T-helper 2 cell treated with Interferon-gamma antibody and Interleukin-4, amounts not matched to agents 5 μg/mL and 100 μg/mL, for 36 hours (primary cell): ENCODE measurements around the gene SDF2L1.
"Not testable (repeated sequence)": the region's sequence is repeated elsewhere in the genome, so short reads cannot be mapped to it uniquely, and the experiment has no call there.

ENCODE experiments used
- DNase-seq: peaks from one replicate; pipeline ENCODE4 v3.0.0; 2021; ENCODE audit warnings: low spot score
- H3K27ac Mint-ChIP-seq: one replicate; pipeline ENCODE4 v1.8.0; 2021; ENCODE audit warnings: mild to moderate bottlenecking, mixed read lengths
- H3K27me3 Mint-ChIP-seq: one replicate; pipeline ENCODE4 v1.8.0; 2021; ENCODE audit warnings: low read depth, mixed read lengths
- H3K36me3 Mint-ChIP-seq: one replicate; pipeline ENCODE4 v1.8.0; 2021; ENCODE audit warnings: low read depth, mixed read lengths
- H3K4me1 Mint-ChIP-seq: one replicate; pipeline ENCODE4 v1.8.0; 2021; ENCODE audit warnings: low read depth, mixed read lengths
- H3K4me3 Mint-ChIP-seq: one replicate; pipeline ENCODE4 v1.8.0; 2022; ENCODE audit warnings: mild to moderate bottlenecking, moderate library complexity, mixed read lengths
- H3K9me3 Mint-ChIP-seq: one replicate; pipeline ENCODE4 v1.8.0; 2021; ENCODE audit warnings: mixed read lengths

SDF2L1 gene

GRCh38 chr22:21677606-21678443, 35.7 kb downstream of the SDF2L1 start:
- Mint-ChIP-seq H3K4me1 (peaks cover 2% of the 10 kb centered on the region), H3K27me3 (no peaks in the 10 kb centered on the region), H3K4me3 (no peak overlapping the region), H3K36me3 (peaks cover 42% of the 10 kb centered on the region), H3K27ac (no peak overlapping the region), H3K9me3 (no peaks in the 10 kb centered on the region)
- no peak for DNase-seq

- not testable (repeated sequence) for H3K4me3 Mint-ChIP-seq, H3K4me1 Mint-ChIP-seq
- H3K36me3 Mint-ChIP-seq: peaks cover 35% of the 10 kb centered on the region
Observed at GRCh38 chr22:21678842-21679241, 36.7 kb downstream of the SDF2L1 start.

DNA sequence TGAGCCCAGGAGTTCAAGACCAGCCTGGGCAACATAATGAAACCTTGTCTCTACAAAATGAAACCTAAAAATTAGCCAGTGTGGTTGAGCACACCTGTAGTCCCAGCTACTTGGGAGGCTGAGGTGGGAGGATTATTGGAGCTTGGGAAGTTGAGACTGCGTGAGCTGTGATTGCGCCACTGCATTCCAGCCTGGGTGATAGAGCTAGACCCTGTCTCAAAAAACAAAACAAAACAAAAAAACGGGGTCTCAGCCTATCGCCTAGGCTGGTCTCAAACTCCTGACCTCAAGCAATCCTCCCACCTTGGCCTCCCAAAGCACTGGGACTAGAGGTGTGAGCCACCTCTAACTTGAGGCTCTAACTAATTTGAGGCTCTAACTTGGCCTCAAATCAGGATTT, 37.3 kb downstream of the SDF2L1 start:
- H3K36me3 Mint-ChIP-seq: peaks cover 31% of the 10 kb centered on the region
- H3K9me3 Mint-ChIP-seq: no peaks in the 10 kb centered on the region
- peaks cover 2% of the 10 kb centered on the region for H3K4me1 Mint-ChIP-seq
- no peak overlapping the region for H3K4me3 Mint-ChIP-seq
- DNase-seq: no peak
- H3K27me3 Mint-ChIP-seq: no peaks in the 10 kb centered on the region
- H3K27ac Mint-ChIP-seq: no peak overlapping the region

More at GRCh38 chr22:21678842-21679241, 36.7 kb downstream of the SDF2L1 start:
- H3K27ac Mint-ChIP-seq, H3K27me3 Mint-ChIP-seq, DNase-seq, H3K9me3 Mint-ChIP-seq: not testable (repeated sequence)

DNA sequence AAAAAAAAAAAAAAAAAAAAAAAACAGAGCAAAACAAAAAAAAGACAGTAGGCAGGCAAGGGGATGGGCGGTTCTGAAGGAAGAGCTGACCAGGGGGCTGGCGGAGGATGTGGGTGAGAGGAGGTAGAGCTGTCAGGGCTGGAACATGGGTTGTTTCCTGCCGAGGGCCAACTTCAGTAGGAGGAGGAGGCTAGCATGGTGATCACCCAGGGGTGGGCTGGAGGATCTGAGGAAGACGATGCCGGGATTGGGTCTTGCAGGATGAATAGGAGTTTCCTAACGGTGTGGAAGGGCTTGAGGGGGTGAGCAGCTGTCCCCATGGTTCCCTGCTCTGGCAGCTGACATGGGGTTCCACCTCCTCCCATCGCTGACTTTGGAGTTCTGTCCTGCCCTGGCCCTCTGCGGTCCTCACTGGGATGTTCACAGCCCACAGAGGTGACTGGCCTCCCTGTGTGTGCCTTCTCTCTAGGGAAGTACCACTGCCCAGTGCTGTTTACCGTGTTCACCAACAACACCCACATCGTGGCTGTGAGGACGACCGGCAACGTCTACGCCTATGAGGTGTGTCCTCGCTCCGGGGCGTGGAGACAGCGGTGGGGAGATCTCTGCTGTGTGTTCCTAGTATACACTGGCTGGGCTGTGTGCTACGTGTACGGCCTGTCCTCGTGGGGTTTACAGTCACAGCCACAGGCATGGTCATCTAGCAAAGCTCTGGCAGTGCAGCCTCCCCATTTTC, 38.9 kb downstream of the SDF2L1 start:
- Mint-ChIP-seq H3K4me3 (no peak overlapping the region), H3K27me3 (no peaks in the 10 kb centered on the region), H3K27ac (no peak overlapping the region), H3K9me3 (no peaks in the 10 kb centered on the region), H3K36me3 (peaks cover 23% of the 10 kb centered on the region), H3K4me1 (peaks cover 2% of the 10 kb centered on the region)
- DNase-seq: no peak

- Mint-ChIP-seq H3K27me3 (no peaks in the 10 kb centered on the region), H3K27ac (no peak overlapping the region), H3K4me1 (peaks cover 2% of the 10 kb centered on the region), H3K4me3 (no peak overlapping the region), H3K36me3 (peaks cover 19% of the 10 kb centered on the region), H3K9me3 (no peaks in the 10 kb centered on the region)
- DNase-seq: no peak
Observed at GRCh38 chr22:21681566-21682370, 39.7 kb downstream of the SDF2L1 start.

DNA sequence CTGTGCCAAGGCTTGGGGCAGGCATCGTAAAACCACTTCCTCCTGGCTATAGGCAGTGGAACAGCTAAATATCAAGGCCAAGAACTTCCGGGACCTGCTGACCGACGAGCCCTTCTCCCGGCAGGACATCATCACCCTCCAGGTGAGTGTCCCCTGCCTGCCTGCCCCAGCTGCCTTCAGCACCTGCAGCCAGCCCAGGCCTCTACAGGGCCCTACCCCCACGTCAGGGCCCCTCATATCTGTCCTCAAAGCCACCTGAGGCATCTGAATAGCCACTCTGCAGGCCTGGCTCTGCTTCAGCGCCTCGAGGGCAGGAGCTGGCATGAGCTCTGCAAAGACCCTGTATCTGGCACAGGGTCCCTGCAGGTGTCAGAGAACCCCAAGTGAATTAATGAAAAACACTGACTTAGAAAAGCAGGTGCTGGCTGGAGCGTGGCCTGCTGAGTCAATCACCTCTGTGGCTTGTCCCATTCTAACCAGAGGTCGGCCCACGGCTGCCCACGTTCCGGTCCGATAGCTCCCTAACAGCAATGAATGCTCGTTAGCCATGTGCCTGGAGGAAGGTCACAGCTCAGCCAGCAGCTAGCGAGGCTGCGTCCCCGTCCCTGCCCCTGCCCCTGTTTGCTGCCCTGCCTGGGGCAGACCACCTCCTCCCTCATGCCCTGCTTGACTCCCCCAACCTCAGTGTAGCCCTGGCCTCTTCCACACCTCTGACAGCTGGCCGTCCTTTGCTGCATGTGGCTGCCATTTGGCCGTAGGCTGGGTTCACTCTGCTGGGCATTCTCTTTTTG, 40.5 kb downstream of the SDF2L1 start:
- H3K9me3 Mint-ChIP-seq: no peaks in the 10 kb centered on the region
- H3K4me1 Mint-ChIP-seq: peaks cover 2% of the 10 kb centered on the region
- no peak for DNase-seq
- no peak overlapping the region for H3K27ac Mint-ChIP-seq
- no peaks in the 10 kb centered on the region for H3K27me3 Mint-ChIP-seq
- peaks cover 19% of the 10 kb centered on the region for H3K36me3 Mint-ChIP-seq
- no peak overlapping the region for H3K4me3 Mint-ChIP-seq

GRCh38 chr22:21683401-21683811, 41.3 kb downstream of the SDF2L1 start:
- Mint-ChIP-seq H3K4me1 (peaks cover 2% of the 10 kb centered on the region), H3K9me3 (no peaks in the 10 kb centered on the region), H3K27me3 (no peaks in the 10 kb centered on the region), H3K27ac (no peak overlapping the region), H3K36me3 (peaks cover 17% of the 10 kb centered on the region), H3K4me3 (no peak overlapping the region)
- DNase-seq: no peak

DNA sequence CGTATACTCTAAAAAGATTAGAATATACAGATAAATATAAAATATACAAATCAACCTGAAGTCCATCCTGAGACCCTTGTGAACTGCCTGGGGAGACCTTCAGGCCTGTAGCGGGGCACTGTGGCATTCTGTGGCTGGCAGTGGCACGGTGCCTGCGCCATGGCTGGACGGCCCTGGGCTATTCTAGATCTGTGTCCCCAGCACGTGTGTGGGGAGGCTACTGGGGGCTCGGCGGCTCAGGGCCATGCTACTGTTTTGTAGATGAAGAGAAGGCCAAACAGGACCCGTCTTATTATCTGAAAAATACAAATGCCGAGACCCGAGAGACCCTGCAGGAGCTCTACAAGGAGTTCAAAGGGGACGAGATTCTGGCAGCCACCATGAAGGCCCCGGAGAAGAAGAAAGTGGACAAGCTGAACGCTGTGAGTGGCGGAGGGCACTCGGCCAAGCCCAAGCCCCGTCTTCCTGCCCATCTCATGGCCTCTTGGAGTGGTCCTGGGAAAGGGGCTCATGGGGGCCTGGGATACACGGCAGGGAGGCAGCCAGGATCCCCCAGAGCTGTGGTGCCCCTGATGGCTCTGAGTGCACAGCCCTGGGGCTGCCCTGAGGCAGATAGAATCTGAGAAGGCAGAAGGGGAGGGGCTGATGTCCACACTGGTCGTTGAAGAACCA, 42.5 kb downstream of the SDF2L1 start:
- no peak for DNase-seq
- Mint-ChIP-seq H3K9me3 (no peaks in the 10 kb centered on the region), H3K4me3 (no peak overlapping the region), H3K36me3 (peaks cover 16% of the 10 kb centered on the region), H3K4me1 (peaks cover 2% of the 10 kb centered on the region), H3K27ac (no peak overlapping the region), H3K27me3 (no peaks in the 10 kb centered on the region)

DNA sequence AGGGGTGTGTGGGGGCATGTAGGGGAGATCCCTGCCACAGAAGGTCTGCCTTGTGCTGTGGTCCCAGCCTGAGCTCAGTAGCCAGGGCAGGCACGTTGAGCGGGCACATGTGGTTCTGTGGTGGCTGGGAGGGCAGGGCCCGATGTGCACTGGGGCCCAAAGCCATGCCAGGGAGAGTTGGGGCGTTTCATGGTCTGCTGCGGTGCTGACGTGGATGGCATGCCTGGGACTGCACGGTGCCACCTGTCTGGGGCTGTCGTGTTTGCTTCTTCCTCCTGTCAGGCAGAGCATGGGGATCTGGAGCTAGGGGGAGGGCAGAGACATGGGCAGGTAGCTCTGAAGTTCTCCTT, 43.0 kb downstream of the SDF2L1 start:
- Mint-ChIP-seq H3K36me3 (peaks cover 19% of the 10 kb centered on the region), H3K4me1 (peaks cover 2% of the 10 kb centered on the region), H3K4me3 (no peak overlapping the region), H3K27me3 (no peaks in the 10 kb centered on the region), H3K27ac (no peak overlapping the region), H3K9me3 (no peaks in the 10 kb centered on the region)
- DNase-seq: no peak

DNA sequence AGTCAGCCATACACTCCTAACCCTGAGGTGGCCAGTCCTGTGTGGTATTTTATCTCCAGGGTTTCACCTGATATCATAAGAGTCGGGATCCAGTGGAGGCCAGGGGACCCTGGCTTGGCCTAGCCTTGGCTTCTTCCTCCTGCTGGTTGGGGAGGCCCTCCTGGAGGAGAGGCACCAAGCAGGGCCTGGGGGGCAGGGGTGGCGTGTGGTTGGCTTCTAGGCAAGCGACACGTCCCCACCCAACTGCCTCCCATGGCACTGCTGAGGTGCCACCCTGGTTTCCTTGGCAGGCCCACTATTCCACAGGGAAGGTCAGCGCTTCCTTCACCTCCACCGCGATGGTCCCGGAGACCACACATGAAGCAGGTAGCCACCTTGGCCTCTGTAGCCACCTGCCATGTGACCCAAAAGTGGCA, 44.1 kb downstream of the SDF2L1 start:
- Mint-ChIP-seq H3K27ac (no peak overlapping the region), H3K4me1 (no peaks in the 10 kb centered on the region), H3K27me3 (no peaks in the 10 kb centered on the region), H3K4me3 (no peak overlapping the region), H3K36me3 (peaks cover 22% of the 10 kb centered on the region), H3K9me3 (no peaks in the 10 kb centered on the region)
- no peak for DNase-seq

GRCh38 chr22:21686634-21687393, 44.7 kb downstream of the SDF2L1 start:
- Mint-ChIP-seq H3K36me3 (peaks cover 22% of the 10 kb centered on the region), H3K4me3 (no peak overlapping the region), H3K9me3 (no peaks in the 10 kb centered on the region), H3K4me1 (no peaks in the 10 kb centered on the region), H3K27me3 (no peaks in the 10 kb centered on the region), H3K27ac (no peak overlapping the region)
- DNase-seq: no peak

DNA sequence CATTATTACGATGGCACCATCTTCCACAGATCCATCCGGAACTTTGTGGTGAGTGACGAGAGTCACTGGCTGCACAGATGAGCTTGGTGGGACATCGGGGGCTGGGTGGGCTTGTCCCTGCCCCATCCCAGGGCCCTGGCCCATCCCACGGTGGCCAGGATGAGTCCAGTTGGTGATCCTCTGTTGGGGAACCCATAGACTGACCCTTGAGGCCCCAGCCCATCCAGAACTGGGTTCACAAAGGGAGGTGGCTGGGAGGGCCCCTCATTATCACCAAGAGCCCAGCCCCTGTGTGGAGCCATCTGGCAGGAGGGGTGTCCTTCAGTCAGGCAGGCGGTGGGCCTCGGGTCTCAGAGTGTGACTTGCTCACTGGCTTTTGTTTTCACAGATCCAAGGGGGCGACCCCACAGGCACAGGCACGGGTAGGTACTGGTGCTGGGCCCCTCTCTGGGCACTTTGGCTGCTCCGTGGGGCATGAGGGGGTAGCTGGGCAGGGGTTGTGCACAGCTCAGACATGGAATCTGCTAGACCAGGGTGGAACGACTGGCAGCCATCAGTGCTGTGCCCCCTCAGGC, 45.7 kb downstream of the SDF2L1 start:
- Mint-ChIP-seq H3K9me3 (no peaks in the 10 kb centered on the region), H3K27ac (no peak overlapping the region), H3K4me1 (no peaks in the 10 kb centered on the region), H3K4me3 (no peak overlapping the region), H3K36me3 (peaks cover 26% of the 10 kb centered on the region), H3K27me3 (no peaks in the 10 kb centered on the region)
- no peak for DNase-seq
